DMS53 treated with DMSO at 0.1 percent for 48 hours (cell line): Measurements from ENCODE around the gene ITPRIPL2.

ENCODE experiments used
- DNase-seq: peaks from one replicate; lab custom pipeline; 2025; ENCODE audit not compliant: unreplicated experiment; lab: John Stamatoyannopoulos, UW

Gene ITPRIPL2

GRCh38 chr16:19113577-19114358, at the start of gene ITPRIPL2:
Gene ITPRIPL2, plus strand, starts transcription at chr16:19113964. Its CDS starts 498 bp downstream, at chr16:19114462.
- peak; percentile 34 for DNase-seq

- DNase-seq = no peak
Measured at GRCh38 chr16:19066988-19067348, 46.8 kb upstream of the ITPRIPL2 start.

- peak; percentile 96 for DNase-seq
Measured at GRCh38 chr16:19067349-19068236, 46.2 kb upstream of the ITPRIPL2 start, which contains the start of gene COQ7. Gene COQ7, plus strand, starts transcription at chr16:19067614. Its CDS starts 51 bp downstream, at chr16:19067665.

GRCh38 chr16:19068237-19068815, 45.4 kb upstream of the ITPRIPL2 start:
- DNase-seq = no peak

GRCh38 chr16:19071811-19072777, 41.7 kb upstream of the ITPRIPL2 start:
- DNase-seq = peak; percentile 27

- no peak for DNase-seq
Measured at GRCh38 chr16:19073344-19073743, 40.4 kb upstream of the ITPRIPL2 start.

- DNase-seq = no peak
Measured at GRCh38 chr16:19073863-19074262, 39.9 kb upstream of the ITPRIPL2 start.

GRCh38 chr16:19075511-19075910, 38.3 kb upstream of the ITPRIPL2 start:
- DNase-seq = no peak

- no peak for DNase-seq
Measured at GRCh38 chr16:19077879-19078278, 35.9 kb upstream of the ITPRIPL2 start.

- DNase-seq = no peak
Measured at GRCh38 chr16:19083670-19084069, 30.1 kb upstream of the ITPRIPL2 start.

- no peak for DNase-seq
Measured at GRCh38 chr16:19084139-19084538, 29.6 kb upstream of the ITPRIPL2 start.

- no peak for DNase-seq
Measured at GRCh38 chr16:19084879-19085278, 28.9 kb upstream of the ITPRIPL2 start.

GRCh38 chr16:19085679-19086200, 28.0 kb upstream of the ITPRIPL2 start:
- DNase-seq = no peak

- DNase-seq = peak; percentile 93
Measured at GRCh38 chr16:19086322-19087199, 27.2 kb upstream of the ITPRIPL2 start.

- DNase-seq = no peak
Measured at GRCh38 chr16:19088341-19088916, 25.3 kb upstream of the ITPRIPL2 start.

GRCh38 chr16:19089410-19089955, 24.3 kb upstream of the ITPRIPL2 start:
- no peak for DNase-seq

GRCh38 chr16:19090916-19091315, 22.8 kb upstream of the ITPRIPL2 start:
- DNase-seq = no peak

- DNase-seq = no peak
Measured at GRCh38 chr16:19092653-19093410, 20.9 kb upstream of the ITPRIPL2 start.
